NCI-H82 (cell line): Measurements from ENCODE around the gene AVPR1B.
A peak's percentile ranks its signal among the peaks of the same experiment; 100 is the strongest.

Source experiments
- DNase-seq: peaks from one replicate; lab custom pipeline; 2025; lab: John Stamatoyannopoulos, UW

The AVPR1B gene

GRCh38 chr1:206117151-206117948, at the start of gene AVPR1B:
Gene AVPR1B, minus strand, starts transcription at chr1:206117388. Its CDS starts 498 bp downstream, at chr1:206116890.
- peak; percentile 64 for DNase-seq

- no peak for DNase-seq
Measured at GRCh38 chr1:206145771-206146290, 28.6 kb upstream of the AVPR1B start.

GRCh38 chr1:206144605-206145004, 27.4 kb upstream of the AVPR1B start:
- no peak for DNase-seq

- peak; percentile 80 for DNase-seq
Measured at GRCh38 chr1:206143537-206144172, 26.5 kb upstream of the AVPR1B start.

- DNase-seq, result no peak
Measured at GRCh38 chr1:206142770-206143169, 25.6 kb upstream of the AVPR1B start.

GRCh38 chr1:206142011-206142410, 24.8 kb upstream of the AVPR1B start:
- DNase-seq, result no peak

- DNase-seq, result no peak
Measured at GRCh38 chr1:206136241-206136640, 19.1 kb upstream of the AVPR1B start.

- no peak for DNase-seq
Measured at GRCh38 chr1:206135248-206135647, 18.1 kb upstream of the AVPR1B start.

GRCh38 chr1:206133751-206134415, 16.7 kb upstream of the AVPR1B start:
- DNase-seq, result no peak

GRCh38 chr1:206131037-206131436, 13.8 kb upstream of the AVPR1B start:
- DNase-seq, result peak; percentile 28

- no peak for DNase-seq
Measured at GRCh38 chr1:206128196-206128595, 11.0 kb upstream of the AVPR1B start.

- no peak for DNase-seq
Measured at GRCh38 chr1:206127336-206127735, 10.1 kb upstream of the AVPR1B start.

GRCh38 chr1:206125346-206125745, 8.2 kb upstream of the AVPR1B start:
- DNase-seq, result no peak

- no peak for DNase-seq
Measured at GRCh38 chr1:206122686-206123085, 5.5 kb upstream of the AVPR1B start.

- DNase-seq, result no peak
Measured at GRCh38 chr1:206121269-206121668, 4.1 kb upstream of the AVPR1B start.

- no peak for DNase-seq
Measured at GRCh38 chr1:206120406-206120805, 3.2 kb upstream of the AVPR1B start.

- no peak for DNase-seq
Measured at GRCh38 chr1:206116873-206117150, 376 bp downstream of the AVPR1B start.

GRCh38 chr1:206116191-206116872, 856 bp downstream of the AVPR1B start:
- no peak for DNase-seq

- DNase-seq, result no peak
Measured at GRCh38 chr1:206115791-206116190, 1.4 kb downstream of the AVPR1B start.

- DNase-seq, result no peak
Measured at GRCh38 chr1:206114692-206115640, 2.2 kb downstream of the AVPR1B start.

- DNase-seq, result no peak
Measured at GRCh38 chr1:206112600-206113301, 4.4 kb downstream of the AVPR1B start.
